Colon (tissue), 2 donors: ENCODE results near the gene RWDD3.

Source experiments
- FAIRE-seq: peaks from 2 replicates; lab custom pipeline; 2012; peaks lifted over from hg19 to GRCh38; lab: Jason Lieb, UNC
- donor health status: control.
- donor health status: control.

RWDD3 gene

DNA sequence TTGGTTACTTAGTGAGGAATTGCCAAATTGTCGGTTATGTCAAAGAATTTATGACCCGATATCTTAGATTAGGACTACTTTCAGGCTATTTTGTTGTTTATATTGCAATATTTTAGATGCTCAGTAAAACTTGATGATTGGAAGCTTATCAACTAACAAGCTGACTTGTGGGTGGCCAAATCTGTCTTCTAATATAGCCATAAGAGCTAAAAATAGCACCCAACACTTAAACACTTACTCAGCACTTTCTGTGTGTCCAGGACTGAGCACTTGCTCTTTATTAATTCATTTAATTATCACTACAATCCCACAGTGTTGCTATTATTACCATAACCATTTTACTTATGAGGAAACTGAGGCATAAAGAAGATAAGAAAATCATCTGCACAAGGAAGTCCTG, 50.4 kb downstream of the RWDD3 start:
- FAIRE-seq = no peak

- no peak for FAIRE-seq
Measured at GRCh38 chr1:95286479-95286878, 52.5 kb downstream of the RWDD3 start.

- FAIRE-seq = no peak
Measured at GRCh38 chr1:95287081-95287480, 53.1 kb downstream of the RWDD3 start.

- no peak for FAIRE-seq
Measured at GRCh38 chr1:95287825-95288224, 53.8 kb downstream of the RWDD3 start.
